ENCODE results near the gene DNAJB8.

DNAJB8 gene

GRCh38 chr3:128491941-128492670 lies 25.4 kb upstream of the DNAJB8 start:
- no peak for TF ChIP-seq CTCF (IDR thresholded peaks at IDR 0.05; ENCODE audit: insufficient read depth, low read length, missing control alignments)
- ChIA-PET POLR2A (no interaction called here), CTCF (interaction anchor here (1.5 to 4.5 kb wide), 2 partner anchors 66 to 67 kb away, joined by 5 to 30 read pairs; no protein-coding TSS in a partner anchor)
- DNase-seq (ENCODE audit: low read depth, low spot score) = no peak
- H3K4me3 ChIP-seq (ENCODE audit: low read depth, low read length) = peak overlapping the region; percentile 82

- DNase-seq (ENCODE audit: low read depth, low spot score) = no peak
- CTCF ChIA-PET = interaction anchor here (2.5 to 4.5 kb wide), 2 partner anchors 8 to 67 kb away, joined by 18 to 30 read pairs; no protein-coding TSS in a partner anchor
- no peak for TF ChIP-seq CTCF (IDR thresholded peaks at IDR 0.05; ENCODE audit: insufficient read depth, low read length, missing control alignments)
- H3K4me3 ChIP-seq (ENCODE audit: low read depth, low read length) = peak overlapping the region; percentile 82
- POLR2A ChIA-PET = no interaction called here
These were observed 24.9 kb upstream of the DNAJB8 start for GRCh38 chr3:128491691-128491940.

- no peak for DNase-seq (ENCODE audit: low read depth, low spot score)
- peak overlapping the region; percentile 82 for H3K4me3 ChIP-seq (ENCODE audit: low read depth, low read length)
- CTCF ChIA-PET = interaction anchor here (0.9 to 4.5 kb wide), 6 partner anchors 8 to 118 kb away, joined by 3 to 30 read pairs (median 10); no protein-coding TSS in a partner anchor
- POLR2A ChIA-PET = no interaction called here
- no peak for TF ChIP-seq CTCF (IDR thresholded peaks at IDR 0.05; ENCODE audit: insufficient read depth, low read length, missing control alignments)
These were observed 24.4 kb upstream of the DNAJB8 start for GRCh38 chr3:128490915-128491690.

GRCh38 chr3:128490650-128490914 lies 23.9 kb upstream of the DNAJB8 start:
- DNase-seq (ENCODE audit: low read depth, low spot score) = no peak
- no peak for TF ChIP-seq CTCF (IDR thresholded peaks at IDR 0.05; ENCODE audit: insufficient read depth, low read length, missing control alignments)
- POLR2A ChIA-PET = no interaction called here
- CTCF ChIA-PET = interaction anchor here (0.9 to 4.5 kb wide), 7 partner anchors 9 to 118 kb away, joined by 3 to 30 read pairs (median 7); no protein-coding TSS in a partner anchor
- H3K4me3 ChIP-seq (ENCODE audit: low read depth, low read length) = peak overlapping the region; percentile 82

GRCh38 chr3:128489927-128490649 lies 23.4 kb upstream of the DNAJB8 start:
- ChIA-PET POLR2A (no interaction called here), CTCF (interaction anchor here (0.9 to 4.5 kb wide), 13 partner anchors 8 to 395 kb away, joined by 3 to 30 read pairs (median 5); no protein-coding TSS in a partner anchor)
- H3K4me3 ChIP-seq (ENCODE audit: low read depth, low read length) = peak overlapping the region; percentile 82
- peak; percentile 4 for TF ChIP-seq CTCF (IDR thresholded peaks at IDR 0.05; ENCODE audit: insufficient read depth, low read length, missing control alignments)
- no peak for DNase-seq (ENCODE audit: low read depth, low spot score)

- peak overlapping the region; percentile 82 for H3K4me3 ChIP-seq (ENCODE audit: low read depth, low read length)
- no peak for DNase-seq (ENCODE audit: low read depth, low spot score)
- ChIA-PET CTCF (interaction anchor here (0.9 to 4.5 kb wide), 11 partner anchors 8 to 395 kb away, joined by 3 to 30 read pairs (median 5); no protein-coding TSS in a partner anchor), POLR2A (no interaction called here)
- TF ChIP-seq CTCF (IDR thresholded peaks at IDR 0.05; ENCODE audit: insufficient read depth, low read length, missing control alignments) = no peak
These were observed 22.9 kb upstream of the DNAJB8 start for GRCh38 chr3:128489674-128489926.

Measured in AG04449 (cell line).